HG03460 (cell line): Measurements from ENCODE around the gene MAP2K5.

Experiments used
- ATAC-seq: cut with Tn5 transposase; IDR thresholded peaks from one replicate; pipeline ENCODE4 v1.9.1; 2021; ENCODE audit not compliant: unreplicated experiment

Gene MAP2K5

GRCh38 chr15:67820992-67821783, 278.7 kb downstream of the MAP2K5 start:
- ATAC-seq = no peak

- no peak for ATAC-seq
Measured at GRCh38 chr15:67821784-67822440, 279.4 kb downstream of the MAP2K5 start.

- no peak for ATAC-seq
Measured at GRCh38 chr15:67822537-67823313, 280.2 kb downstream of the MAP2K5 start.

- ATAC-seq = no peak
Measured at GRCh38 chr15:67823314-67824196, 281.1 kb downstream of the MAP2K5 start.

GRCh38 chr15:67824197-67824968, 281.9 kb downstream of the MAP2K5 start:
- no peak for ATAC-seq

- no peak for ATAC-seq
Measured at GRCh38 chr15:67824976-67825880, 282.7 kb downstream of the MAP2K5 start, which contains the start of gene SKOR1. Gene SKOR1, plus strand, starts transcription at chr15:67825509. Its CDS starts 94 bp downstream, at chr15:67825603.

GRCh38 chr15:67825881-67826716, 283.6 kb downstream of the MAP2K5 start:
- no peak for ATAC-seq

- no peak for ATAC-seq
Measured at GRCh38 chr15:67826717-67827561, 284.4 kb downstream of the MAP2K5 start.

GRCh38 chr15:67827562-67828277, 285.2 kb downstream of the MAP2K5 start:
- no peak for ATAC-seq

GRCh38 chr15:67828278-67828968, 285.9 kb downstream of the MAP2K5 start:
- no peak for ATAC-seq

GRCh38 chr15:67828969-67829646, 286.6 kb downstream of the MAP2K5 start:
- no peak for ATAC-seq

GRCh38 chr15:67829647-67830504, 287.4 kb downstream of the MAP2K5 start:
- no peak for ATAC-seq

GRCh38 chr15:67831363-67831762, 288.9 kb downstream of the MAP2K5 start:
- no peak for ATAC-seq

GRCh38 chr15:67832031-67832551, 289.6 kb downstream of the MAP2K5 start:
- no peak for ATAC-seq
